ENCODE results near the gene MYO1D.
"Not testable (repeated sequence)": the region's sequence is repeated elsewhere in the genome, so short reads cannot be mapped to it uniquely, and the experiment has no call there.

Gene MYO1D

DNA sequence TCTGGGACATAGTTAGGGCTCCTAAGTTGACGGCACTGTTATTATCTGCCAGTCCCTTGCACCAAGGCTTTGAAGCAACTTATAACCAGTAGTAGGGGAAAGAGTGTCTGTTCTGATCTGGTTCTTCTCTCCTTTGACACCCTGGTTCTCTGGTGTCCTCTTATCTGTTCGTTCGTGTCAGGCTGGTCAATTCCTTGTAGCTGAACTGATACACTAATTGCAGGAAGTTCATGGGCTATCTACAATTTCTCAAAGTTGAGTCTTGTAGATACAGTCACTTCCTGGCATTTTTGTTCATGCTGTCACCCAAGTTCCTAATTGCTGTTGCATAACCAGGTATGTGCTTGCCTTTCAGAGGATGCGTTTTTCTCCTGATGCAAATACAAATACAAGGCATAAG, 17.3 kb upstream of the MYO1D start:
- no peak for DNase-seq (ENCODE audit: low spot score)

DNA sequence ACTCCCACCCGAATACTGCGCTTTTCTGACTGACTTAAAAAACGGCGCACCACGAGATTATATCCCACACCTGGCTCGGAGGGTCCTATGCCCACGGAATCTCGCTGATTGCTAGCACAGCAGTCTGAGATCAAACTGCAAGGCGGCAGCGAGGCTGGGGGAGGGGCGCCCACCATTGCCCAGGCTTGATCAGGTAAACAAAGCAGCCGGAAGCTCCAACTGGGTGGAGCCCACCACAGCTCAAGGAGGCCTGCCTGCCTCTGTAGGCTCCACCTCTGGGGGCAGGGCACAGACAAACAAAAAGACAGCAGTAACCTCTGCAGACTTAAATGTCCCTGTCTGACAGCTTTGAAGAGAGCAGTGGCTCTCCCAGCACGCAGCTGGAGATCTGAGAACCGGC, 10.5 kb upstream of the MYO1D start:
- DNase-seq (ENCODE audit: low spot score), result not testable (repeated sequence)

DNA sequence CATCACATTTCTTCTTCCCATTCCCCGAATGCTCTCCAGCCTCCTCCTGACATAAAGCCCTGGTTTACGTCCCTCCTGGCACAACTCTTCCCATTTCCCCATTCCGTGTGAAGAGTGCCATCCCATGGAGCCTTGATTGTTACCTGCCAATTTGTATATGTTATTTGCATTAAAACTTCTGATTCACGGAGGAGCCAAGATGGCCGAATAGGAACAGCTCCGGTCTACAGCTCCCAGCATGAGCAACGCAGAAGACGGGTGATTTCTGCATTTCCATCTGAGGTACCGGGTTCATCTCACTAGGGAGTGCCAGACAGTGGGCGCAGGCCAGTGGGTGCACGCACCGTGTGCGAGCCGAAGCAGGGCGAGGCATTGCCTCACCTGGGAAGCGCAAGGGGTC, 10.0 kb upstream of the MYO1D start:
- DNase-seq (ENCODE audit: low spot score), result not testable (repeated sequence)

DNA sequence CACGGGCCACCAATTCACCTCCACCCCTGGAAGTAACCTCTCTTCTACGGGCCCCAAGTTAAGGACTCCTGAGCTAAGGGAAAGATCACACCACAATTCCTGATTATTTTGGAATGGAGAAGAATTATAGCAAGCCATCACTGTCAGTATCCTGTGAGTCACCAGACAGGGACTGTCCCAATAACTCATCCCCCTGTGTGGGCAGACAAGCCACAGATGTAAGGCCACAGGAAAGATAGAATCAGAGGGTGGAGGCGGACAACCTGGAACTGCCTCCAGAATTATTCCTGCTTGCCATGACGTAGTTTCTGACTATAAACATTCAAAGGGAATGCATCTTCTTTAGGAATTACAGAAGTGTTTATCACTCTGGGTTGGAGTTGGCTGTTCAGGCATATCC, 5.8 kb upstream of the MYO1D start:
- DNase-seq (ENCODE audit: low spot score), result peak; percentile 52

DNA sequence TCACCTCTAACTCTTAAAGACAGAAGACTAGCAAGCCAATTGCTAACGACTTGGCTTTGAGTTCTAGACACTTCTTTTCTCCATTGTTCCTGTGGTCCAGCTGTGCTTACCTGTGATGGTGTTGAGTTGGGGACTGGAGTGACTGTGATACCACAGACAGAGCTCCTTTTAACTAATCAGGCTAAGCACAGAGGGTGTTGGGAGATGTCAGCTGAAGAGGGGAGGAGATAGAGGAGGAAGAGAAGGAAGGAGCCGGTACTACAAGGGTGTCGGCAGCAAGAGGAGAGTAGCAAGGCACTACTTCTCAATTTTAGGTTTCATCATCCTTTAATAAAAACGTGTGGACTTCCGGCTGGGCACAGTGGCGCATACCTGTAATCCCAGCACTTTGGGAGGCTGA, 5.1 kb upstream of the MYO1D start:
- DNase-seq (ENCODE audit: low spot score), result no peak

DNA sequence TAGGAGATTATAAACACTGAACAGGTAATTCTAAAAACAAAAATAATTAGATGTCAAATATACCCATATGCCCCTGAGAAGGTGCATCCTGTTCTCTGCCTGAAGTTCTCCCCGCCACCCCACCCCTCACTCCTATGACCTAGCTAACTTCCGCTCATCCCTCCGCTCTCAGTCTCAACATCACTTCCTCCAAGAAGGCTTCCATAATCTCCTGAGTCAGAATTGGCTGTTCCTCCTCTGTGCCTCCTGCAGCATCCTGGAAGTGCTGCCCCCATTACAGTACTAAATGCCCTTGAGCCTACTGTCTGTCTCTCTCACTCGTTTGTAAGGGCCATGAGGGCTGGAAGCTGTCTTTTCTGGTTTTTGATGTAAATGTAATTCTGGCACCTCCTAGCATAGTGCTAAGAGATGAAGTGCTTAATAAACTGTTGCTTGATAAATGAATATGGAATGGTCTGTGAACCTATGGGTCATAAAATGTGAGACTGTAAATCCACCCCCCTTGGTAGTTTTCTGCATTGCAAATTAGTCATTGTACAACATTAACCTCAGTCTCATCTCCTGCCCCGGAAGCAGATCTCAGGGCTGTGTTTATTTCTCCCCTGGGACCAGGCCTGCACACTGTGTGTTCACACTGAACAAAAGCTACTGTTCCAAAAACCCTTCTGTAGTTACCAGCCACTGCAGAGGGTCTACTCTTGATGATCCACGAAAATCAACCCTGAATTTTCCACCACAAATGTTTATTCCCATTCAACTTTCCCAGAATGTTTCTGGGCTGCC, 3.9 kb upstream of the MYO1D start:
- no peak for DNase-seq (ENCODE audit: low spot score)

DNA sequence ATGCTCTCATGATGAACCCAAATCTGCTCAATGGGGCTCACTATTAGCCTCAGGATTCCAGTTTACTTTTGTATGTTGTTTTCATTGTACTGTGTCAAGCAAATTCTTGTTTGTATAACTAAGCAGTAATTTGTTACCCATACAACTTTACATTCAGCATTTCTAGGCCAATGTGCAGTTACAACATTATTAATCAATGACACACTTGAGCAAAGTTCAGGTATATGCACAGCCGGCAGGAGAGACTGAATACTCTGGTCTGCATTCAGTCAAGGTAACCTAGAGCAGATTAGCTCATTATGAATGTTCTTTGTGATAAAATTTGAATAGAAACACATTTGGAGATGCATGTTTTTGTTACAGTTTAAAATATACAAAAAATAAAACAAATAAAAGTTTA, 2.2 kb upstream of the MYO1D start:
- no peak for DNase-seq (ENCODE audit: low spot score)

DNA sequence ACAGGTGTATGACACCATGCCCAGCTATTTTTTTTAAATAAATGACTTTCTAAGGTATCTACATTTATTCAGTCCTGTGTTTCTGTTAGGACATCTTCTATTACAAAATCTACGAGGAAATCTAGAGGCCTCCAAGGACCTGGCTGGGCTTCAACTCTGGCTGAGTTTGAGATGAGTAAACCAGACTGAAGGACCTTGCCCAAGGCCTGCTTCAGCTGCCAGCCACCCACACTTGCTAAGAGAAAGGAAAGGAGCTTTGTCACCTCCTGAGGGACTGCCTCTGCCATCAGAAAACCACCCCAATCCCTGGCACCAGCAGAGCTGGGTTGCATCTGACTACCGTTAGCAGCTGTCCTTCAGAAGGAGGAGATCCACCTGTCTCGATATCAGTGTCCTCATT, 1.3 kb upstream of the MYO1D start:
- DNase-seq (ENCODE audit: low spot score), result peak; percentile 82

DNA sequence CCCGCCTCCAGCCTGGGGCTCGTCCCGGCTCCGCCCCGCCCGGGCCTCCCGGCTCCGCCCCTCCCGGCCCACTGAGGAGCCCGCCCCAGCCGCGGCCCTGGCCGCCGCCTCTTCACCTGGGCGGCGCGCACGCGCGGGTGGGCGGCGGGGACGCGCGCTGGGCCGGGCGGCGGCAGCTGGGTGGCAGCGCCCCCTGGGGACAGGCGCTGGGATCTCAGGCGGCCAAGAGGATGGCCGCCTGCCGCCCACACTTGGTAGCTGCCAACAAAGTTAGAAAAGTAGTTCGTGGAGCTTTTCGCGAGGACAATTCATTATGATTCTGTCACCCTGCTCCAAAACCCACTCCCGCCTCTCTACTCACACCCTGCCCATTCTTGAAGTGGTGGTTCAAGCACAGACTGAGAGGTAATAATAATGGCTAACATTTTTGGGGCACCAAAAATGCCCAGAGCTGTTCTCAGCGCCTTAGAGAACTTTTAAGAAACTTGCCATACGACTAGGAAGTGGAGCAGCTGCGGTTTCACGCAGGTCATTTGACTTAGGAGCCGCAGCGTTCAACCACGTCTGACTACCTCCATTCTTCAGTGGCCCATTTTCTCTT, 340 bp upstream of the MYO1D start:
- peak; percentile 99 for DNase-seq (ENCODE audit: low spot score)

DNA sequence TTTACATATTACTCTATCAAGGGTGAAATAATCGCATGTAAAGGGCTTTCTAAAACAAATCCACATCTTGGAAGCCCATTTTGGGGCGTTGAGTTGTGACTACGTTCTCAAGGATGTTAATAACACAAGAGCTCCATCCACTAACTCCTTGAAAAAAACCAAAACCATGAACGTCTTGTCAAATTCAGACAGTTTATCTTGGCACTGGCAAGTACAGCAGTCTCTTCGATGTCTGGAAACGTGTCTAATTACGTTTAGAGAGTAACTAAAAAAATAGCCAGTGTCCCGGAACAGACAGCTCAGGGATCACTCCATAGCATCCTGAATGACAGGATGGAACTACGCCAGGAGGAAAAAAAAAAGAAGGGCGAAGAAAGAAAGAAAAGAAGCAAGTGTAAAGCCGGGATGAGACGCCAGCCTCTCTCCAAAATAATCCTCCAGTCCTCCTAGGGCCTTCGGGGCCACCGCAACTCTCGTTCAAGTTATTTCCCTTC, 954 bp downstream of the MYO1D start:
- no peak for DNase-seq (ENCODE audit: low spot score)

DNA sequence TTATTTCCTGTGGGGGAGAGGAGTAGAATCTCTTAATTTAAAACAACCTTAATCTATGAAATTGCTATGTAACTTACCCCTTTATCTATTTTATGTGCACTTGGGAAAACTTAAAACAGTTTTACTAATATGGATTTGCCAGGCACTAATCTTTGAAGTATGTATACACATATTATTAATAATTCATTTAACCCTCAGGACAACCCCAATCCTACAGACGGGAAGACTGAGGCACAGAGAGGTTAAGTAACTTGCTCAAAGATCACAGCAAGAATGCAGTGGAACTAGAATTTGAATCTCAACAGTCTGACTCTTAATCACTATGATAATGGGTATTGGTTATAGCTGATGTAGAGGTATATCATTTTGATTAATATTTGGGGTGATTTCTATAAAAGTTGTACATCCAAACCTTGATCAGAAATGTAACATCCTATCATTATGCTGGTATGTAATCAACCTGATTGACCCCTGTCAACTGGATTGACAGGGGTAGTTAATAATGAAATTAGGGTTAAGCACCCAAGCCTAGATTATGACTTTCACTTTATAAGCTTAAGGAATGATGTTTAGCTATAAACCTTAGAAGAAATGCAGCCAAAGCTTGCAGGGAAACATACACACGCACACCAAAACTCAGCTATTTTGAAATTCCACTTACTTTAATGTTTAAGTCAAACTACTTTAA, 1.6 kb downstream of the MYO1D start:
- DNase-seq (ENCODE audit: low spot score), result no peak

DNA sequence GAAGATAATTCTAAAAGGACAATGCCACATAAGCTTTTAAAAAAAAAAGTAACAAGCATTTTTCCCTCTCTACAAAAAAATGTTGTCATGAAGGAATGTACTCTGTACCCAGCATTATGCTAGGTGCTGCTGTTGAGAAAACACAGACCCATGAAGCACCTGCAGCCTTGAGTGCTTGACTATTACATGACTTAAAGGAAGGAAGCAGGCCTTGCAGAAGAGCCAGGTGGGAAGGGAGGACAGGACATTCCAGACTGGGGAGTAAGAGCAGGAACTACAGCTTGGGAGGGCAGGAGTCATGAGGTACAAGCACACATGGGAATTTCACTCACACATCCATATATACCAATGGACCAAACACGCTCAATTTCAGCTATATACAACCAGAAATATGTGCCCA, 3.8 kb downstream of the MYO1D start:
- DNase-seq (ENCODE audit: low spot score), result no peak

DNA sequence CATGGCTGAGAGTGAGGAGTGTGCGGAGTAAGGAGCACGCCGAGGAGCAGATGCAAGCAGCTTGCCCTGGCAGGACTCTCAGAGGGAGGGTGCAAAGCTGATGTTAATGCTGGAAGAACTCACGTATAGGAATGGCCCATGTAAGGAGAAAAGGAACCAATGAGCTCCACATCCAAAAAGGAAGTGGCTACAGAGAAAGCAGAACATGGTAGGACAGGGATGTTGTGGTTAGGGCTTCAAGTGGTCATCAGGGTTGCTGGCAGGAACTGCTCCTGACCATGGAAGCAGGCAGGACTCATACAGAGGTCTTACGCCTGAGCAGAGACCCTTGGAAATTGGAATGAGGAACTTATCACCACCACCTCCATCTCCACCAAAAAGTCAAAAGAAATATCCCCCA, 5.2 kb downstream of the MYO1D start:
- no peak for DNase-seq (ENCODE audit: low spot score)

DNA sequence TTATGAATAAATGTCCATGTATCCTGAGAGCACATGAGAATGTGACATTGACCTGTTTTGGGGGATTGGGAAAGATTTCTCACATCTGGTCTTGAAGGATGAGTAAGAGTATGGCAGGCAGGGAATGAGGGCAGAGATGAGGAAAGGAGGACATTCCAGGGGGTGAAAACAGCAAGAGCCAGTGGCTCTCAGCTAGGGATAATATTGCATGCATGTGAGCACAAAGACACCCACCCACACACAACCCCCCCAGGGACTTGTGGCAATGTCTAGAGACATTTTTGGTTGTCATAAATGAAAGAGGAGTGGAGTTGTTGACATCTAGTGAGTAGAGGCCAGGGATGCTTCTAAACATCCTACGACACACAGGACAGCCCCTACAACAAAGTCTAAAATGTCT, 6.0 kb downstream of the MYO1D start:
- DNase-seq (ENCODE audit: low spot score), result peak; percentile 70

DNA sequence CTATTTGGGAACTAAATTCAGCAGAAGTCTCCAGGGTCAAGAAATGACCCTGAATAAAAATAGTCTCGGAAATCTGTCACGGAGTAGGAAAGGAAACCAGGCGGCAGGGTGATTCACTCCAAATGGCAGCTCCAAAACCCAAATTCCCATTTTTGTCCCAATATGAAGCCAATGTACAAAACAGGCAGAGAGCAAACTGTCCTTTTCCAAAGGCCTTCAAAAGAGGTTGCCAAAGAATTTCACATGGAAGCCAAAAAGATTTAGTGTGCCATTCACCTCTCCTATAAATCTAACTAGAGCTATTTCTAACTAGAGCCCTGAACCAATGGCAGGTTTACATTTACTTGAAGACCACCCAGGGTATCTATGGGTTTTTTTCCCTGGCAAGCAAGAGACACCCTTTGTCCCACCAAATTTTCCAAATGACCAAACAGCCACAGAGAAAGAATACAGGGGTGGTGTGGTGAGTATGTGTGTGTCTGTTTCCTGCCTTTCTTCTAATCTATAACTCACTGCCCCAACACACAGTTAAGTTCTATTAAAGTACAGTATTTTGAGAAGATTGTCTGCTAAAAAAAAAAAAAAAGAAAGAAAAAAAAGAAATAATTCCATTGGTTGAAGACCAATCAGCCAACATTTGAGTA, 6.8 kb downstream of the MYO1D start:
- peak; percentile 49 for DNase-seq (ENCODE audit: low spot score)

DNA sequence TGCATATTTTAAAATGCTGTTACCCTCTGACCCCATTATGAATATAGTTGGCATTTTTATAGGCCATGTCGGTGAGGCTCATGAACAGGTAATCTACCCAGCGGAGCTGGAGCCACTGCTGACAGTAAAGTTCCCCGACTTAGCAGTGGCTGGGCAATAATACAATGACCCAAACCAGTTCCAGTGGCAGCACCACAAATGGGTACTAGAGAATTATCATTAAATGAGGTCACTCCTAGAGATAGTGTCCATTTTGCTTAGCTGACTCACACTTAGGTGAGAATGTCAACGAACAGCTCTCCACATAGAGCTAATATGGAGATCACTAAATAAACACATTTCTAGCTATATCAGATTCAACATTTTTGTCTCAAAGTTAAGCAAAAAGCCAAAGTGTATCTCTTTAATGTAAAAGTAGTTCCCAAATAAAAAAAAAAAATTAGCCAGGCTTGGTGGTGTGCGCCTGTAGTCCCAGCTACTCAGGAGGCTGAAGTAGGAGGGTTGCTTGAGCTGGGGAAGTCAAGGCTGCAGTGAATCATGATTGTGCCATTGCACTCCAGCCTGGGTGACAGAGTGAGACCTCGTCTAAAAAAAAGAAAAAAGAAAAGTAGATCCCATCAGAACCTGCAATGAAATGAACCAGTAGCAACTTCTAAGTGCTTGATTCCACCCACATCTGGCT, 7.4 kb downstream of the MYO1D start:
- DNase-seq (ENCODE audit: low spot score), result no peak

DNA sequence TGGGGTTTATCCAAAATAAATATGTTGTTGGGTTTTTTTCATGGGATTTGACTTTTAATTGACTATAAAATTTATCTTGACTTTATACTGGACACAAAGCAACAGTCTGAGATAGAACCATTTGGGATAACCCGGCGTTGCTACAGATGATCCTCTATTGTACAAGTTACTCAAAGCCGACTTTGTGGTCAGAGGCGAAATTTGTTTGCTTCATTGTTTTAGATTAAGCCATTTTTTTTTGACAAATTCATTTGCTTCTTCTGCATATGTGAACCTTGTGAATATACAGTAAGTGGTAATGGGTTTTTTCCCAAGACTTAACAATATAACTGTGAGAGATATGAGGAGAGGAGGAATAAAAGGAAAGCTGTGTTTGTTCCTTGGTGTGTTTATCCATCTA, 11.8 kb downstream of the MYO1D start:
- DNase-seq (ENCODE audit: low spot score), result no peak

DNA sequence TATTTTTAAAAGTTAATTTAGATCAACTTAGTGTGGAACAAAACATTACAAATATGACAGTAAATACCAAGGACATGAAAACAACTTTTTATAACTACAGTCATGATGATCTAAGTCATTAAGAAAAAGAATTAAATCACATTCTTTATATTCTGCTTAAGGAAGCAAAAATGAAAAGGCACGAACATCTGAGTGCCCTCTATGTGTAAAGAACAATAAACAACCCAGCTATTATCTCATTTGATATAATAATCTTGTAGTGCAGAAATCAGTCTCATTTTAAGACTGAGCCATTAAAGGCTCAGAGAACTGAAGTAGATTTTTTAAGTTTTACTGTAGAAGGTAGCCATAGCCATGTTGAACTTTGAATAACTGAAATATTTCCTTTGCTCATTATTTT, 13.4 kb downstream of the MYO1D start:
- no peak for DNase-seq (ENCODE audit: low spot score)

DNA sequence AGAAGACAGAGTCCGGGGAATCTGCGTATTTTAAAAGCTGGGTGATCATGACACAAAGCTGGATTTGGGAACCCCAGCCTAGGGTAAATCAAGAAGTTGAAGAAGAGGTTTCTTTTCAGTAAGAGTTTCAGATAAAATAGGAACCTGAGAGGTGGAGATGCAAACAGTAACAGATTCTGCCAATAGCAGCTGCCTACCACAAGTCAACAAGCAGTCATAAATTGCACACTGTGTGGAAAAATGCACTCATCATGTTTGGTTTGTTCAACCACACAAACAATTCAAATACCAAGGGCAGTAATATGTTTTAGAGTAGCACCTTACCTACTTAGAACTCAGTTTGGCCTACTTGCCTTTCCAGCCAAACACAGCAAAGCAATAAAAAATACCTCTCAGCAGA, 14.0 kb downstream of the MYO1D start:
- DNase-seq (ENCODE audit: low spot score), result no peak

DNA sequence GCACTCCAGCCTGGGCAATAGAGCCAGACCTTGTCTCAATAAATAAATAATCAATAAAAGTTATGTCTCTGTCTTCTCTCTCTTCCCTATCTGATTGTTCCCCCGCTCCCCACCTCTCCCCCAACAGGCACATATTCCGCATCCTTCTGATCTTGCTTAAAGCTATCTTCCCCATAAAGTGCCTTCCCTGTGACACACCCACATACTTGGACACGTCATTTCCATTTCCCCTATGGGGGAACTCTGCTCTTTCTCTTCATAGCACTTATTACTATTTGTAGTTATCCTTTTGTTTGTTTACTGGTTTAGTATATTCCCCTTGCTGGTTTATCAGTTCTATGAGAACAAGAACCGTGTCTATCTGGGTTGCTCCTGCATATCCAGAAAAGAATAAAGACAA, 14.9 kb downstream of the MYO1D start:
- DNase-seq (ENCODE audit: low spot score), result no peak

DNA sequence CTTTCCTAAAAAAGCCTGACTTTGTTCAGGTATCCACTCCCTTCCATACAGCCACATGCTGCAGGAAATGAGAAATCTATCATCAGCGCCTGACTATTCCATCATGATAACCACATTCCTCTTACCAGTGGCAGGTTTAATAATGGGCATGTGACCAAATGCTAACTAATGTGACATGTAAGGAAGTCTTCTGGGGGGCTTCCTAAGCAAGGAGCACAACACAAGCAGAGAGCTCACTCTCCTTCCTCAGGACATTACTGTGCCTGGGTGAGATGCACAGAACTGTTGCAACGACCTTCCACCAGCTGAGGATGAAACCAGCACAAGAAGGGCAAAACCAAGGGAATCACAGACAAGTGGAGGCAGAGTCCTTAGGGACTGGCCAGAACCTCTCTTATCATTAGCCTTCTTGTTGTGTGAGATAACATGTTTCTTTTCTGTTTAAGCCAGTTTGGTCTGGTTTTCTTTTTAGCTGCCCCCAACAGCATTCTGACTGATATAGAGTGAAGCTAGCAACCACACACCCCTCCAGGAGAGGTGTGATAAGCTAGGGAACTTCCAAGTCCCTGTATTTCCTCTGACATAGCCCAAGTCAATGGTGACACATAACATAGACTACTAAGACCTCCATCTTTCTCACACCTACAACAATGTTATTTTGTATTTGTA, 16.9 kb downstream of the MYO1D start:
- no peak for DNase-seq (ENCODE audit: low spot score)

DNA sequence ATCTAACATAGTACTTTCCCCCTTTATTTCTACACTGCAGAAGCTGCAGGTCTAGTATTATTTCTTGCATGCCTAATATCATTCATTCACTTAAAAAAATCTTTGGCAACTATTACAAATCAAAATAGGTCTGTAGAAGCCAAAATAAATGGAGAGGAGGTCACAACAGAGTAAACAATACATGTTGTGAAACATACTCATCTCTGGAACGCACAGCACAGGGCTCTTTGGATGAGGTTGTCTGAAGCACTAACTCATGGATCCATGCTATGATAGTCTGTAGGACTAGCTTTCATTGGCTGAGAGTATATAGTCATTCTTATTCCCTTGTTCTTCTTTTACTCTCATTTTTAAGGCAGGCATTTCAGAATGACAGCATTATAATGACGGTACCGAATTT, 21.3 kb downstream of the MYO1D start:
- DNase-seq (ENCODE audit: low spot score), result no peak
